OCI-LY1 (cell line): ENCODE results near the gene TBC1D22B.

Experiments used
- CTCF ChIP-seq: fragments of 200-600 bp; sonication (generic), shearing (Covaris generic); IDR thresholded peaks from 2 replicates; pipeline ENCODE4 v1.5.1; 2017; ENCODE audit warnings: mild to moderate bottlenecking, antibody characterized with exemption, low read length, moderate library complexity, mixed read lengths
- EZH2 ChIP-seq: fragments of 200-600 bp; sonication (generic), shearing (Covaris generic); IDR thresholded peaks from 2 replicates; pipeline ENCODE4 v1.8.0; 2017; ENCODE audit warnings: borderline replicate concordance, mixed run types, mild to moderate bottlenecking, antibody characterized with exemption, low read length, moderate library complexity, mixed read lengths

GRCh38 chr6:37347177-37347576 lies 89.6 kb downstream of the TBC1D22B start:
- TF ChIP-seq CTCF (no peak), EZH2 (no peak)
